ENCODE data around the gene KCNN3. TPM values are rescaled to one million over a fixed set of nuclear protein-coding genes. Genes with fewer than 3 reads are reported as not detected.
A peak's percentile ranks its signal among the peaks of the same experiment; 100 is the strongest.

The KCNN3 gene
- total and polyA plus RNA-seq, 2 donors (not counting 1 experiment from before 2014, with no cell fraction given), result 0.17 to 0.82 TPM

DNA sequence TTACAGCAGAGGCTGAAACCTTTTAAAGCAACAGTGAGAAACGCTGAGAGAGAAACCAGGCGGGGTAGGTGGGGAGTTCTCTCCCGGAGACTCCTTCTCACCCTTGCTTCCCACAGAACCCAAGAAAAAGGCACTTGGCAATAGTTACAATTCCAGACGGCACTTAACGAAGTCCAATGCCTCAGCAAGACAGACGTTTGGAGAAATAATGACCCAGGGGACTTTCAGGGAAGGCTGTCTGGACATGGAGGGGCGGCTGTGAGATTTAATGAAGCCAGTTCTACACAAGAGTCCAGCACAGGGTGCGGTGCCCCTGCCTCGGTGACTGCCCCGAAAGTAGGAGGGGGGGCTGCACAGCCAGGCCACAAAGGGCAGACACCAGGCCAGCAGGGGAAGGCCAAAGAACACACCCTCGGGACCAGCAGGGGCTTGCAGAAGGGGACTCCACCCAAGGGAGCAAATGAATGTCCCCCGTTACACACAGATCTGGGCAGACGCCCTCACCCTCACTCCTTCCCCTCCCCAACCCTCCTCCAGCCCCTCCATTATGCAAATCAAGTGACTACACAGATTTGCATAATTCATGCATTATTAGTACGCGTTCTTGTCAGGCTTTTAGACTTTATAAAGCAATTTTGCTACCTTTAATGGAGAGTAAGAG lies 26.3 kb downstream of the KCNN3 start:
- Histone ChIP-seq H3K79me2 (ENCODE audit: control insufficient read depth, insufficient read depth, low read length) (no peaks in the 10 kb centered on the region), H3K9ac (ENCODE audit: low read length) (no peak overlapping the region), H3K27ac (ENCODE audit: low read length in 2 of 2) (no peak overlapping the region), H3K4me3 (ENCODE audit: control extremely low read depth in 1 of 5, extremely low read depth in 1 of 5, insufficient read depth in 1 of 5, low read depth in 2 of 5, low read length in 4 of 5) (no peak overlapping the region), H3K4me2 (replicated peaks; ENCODE audit: low read depth, low read length, poor library complexity, severe bottlenecking) (peak overlapping the region; percentile 2), H4K20me1 (ENCODE audit: control insufficient read depth, insufficient read depth, low read length, poor library complexity, severe bottlenecking) (no peaks in the 10 kb centered on the region), H3K4me1 (ENCODE audit: control insufficient read depth in 2 of 2, insufficient read depth in 2 of 2, low read length in 2 of 2) (peaks cover 0 to 9% of the 10 kb centered on the region in 2 donors), H3K27me3 (replicated peaks in 1 of 4; ENCODE audit: control extremely low read depth in 1 of 4, control insufficient read depth in 3 of 4, insufficient read depth in 4 of 4, low read length in 3 of 4) (peaks cover 0 to 4% (median 0%) of the 10 kb centered on the region in 4 experiments), H2AFZ (ENCODE audit: insufficient read depth, low read depth, low read length, poor library complexity, severe bottlenecking) (no peak overlapping the region), H3K36me3 (replicated peaks in 1 of 2; ENCODE audit: control extremely low read depth in 1 of 2, control insufficient read depth in 1 of 2, extremely low read depth in 1 of 2, insufficient read depth in 2 of 2, low read length in 1 of 2) (no peaks in the 10 kb centered on the region), H3K9me3 (ENCODE audit: control extremely low read depth in 1 of 3, control insufficient read depth in 2 of 3, insufficient read depth in 1 of 3, low read length in 2 of 3) (no peaks in the 10 kb centered on the region)
- intact Hi-C loops (cut with micrococcal nuclease), result no loop called here
- CTCF ChIA-PET, result no interaction called here
- TF ChIP-seq, protein P1, sequence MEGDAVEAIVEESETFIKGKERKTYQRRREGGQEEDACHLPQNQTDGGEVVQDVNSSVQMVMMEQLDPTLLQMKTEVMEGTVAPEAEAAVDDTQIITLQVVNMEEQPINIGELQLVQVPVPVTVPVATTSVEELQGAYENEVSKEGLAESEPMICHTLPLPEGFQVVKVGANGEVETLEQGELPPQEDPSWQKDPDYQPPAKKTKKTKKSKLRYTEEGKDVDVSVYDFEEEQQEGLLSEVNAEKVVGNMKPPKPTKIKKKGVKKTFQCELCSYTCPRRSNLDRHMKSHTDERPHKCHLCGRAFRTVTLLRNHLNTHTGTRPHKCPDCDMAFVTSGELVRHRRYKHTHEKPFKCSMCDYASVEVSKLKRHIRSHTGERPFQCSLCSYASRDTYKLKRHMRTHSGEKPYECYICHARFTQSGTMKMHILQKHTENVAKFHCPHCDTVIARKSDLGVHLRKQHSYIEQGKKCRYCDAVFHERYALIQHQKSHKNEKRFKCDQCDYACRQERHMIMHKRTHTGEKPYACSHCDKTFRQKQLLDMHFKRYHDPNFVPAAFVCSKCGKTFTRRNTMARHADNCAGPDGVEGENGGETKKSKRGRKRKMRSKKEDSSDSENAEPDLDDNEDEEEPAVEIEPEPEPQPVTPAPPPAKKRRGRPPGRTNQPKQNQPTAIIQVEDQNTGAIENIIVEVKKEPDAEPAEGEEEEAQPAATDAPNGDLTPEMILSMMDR (IDR thresholded peaks at IDR 0.05), result no peak
- TF ChIP-seq EZH2 (IDR thresholded peaks at IDR 0.05; ENCODE audit: borderline replicate concordance, insufficient read depth, low read depth, low read length, poor library complexity, severe bottlenecking), result no peak
- Mint-ChIP-seq H3K4me1 (peaks cover 13% of the 10 kb centered on the region), H3K27ac (no peak overlapping the region), H3K9me3 (ENCODE audit: insufficient read depth) (no peaks in the 10 kb centered on the region), H3K4me3 (no peak overlapping the region), H3K27me3 (peaks cover 23% of the 10 kb centered on the region)
- ATAC-seq (ENCODE audit: low read depth) (peak; percentile 41), DNase-seq (no peak)
- POLR2A ChIA-PET, result no interaction called here
- WGBS (ENCODE audit: insufficient coverage), result 69% methylated on average over 11 of the region's 15 CpGs

DNA sequence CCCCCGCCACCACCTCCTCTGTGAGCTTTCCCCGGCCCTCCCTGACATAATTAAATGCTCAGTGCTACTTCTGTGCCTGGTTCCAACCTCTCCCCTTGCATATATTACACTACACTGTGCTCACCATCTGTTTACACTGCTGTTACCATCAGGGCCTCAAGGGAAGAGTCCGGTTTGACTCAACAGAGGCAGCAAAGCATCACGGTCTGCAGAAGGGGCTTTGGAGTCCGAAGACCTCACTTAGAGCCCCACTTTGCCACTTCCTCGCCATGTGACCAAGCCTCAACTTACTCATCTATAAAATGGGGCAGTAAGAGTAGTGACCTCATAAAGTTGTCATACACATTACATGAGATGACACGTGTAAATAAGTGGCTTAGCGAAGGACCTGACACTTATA lies 27.4 kb downstream of the KCNN3 start:
- peaks cover 0 to 14% of the 10 kb centered on the region in 2 donors for H3K4me1 ChIP-seq (ENCODE audit: control insufficient read depth in 2 of 2, insufficient read depth in 2 of 2, low read length in 2 of 2)
- WGBS (ENCODE audit: insufficient coverage), result 39% methylated on average over 3 of the region's 8 CpGs
- Mint-ChIP-seq H3K4me3 (no peak overlapping the region), H3K27me3 (peaks cover 22% of the 10 kb centered on the region), H3K9me3 (ENCODE audit: insufficient read depth) (no peaks in the 10 kb centered on the region), H3K4me1 (peaks cover 19% of the 10 kb centered on the region), H3K27ac (no peak overlapping the region)
- no peak overlapping the region for H3K27ac ChIP-seq (ENCODE audit: low read length in 2 of 2)
- CTCF ChIA-PET, result no interaction called here
- no peak overlapping the region for H2AFZ ChIP-seq (ENCODE audit: insufficient read depth, low read depth, low read length, poor library complexity, severe bottlenecking)
- H3K36me3 ChIP-seq (replicated peaks in 1 of 2; ENCODE audit: control extremely low read depth in 1 of 2, control insufficient read depth in 1 of 2, extremely low read depth in 1 of 2, insufficient read depth in 2 of 2, low read length in 1 of 2), result no peaks in the 10 kb centered on the region
- peaks cover 0 to 6% (median 0%) of the 10 kb centered on the region in 4 experiments for H3K27me3 ChIP-seq (replicated peaks in 1 of 4; ENCODE audit: control extremely low read depth in 1 of 4, control insufficient read depth in 3 of 4, insufficient read depth in 4 of 4, low read length in 3 of 4)
- no peak overlapping the region for H3K4me2 ChIP-seq (replicated peaks; ENCODE audit: low read depth, low read length, poor library complexity, severe bottlenecking)
- H3K9ac ChIP-seq (ENCODE audit: low read length), result no peak overlapping the region
- ATAC-seq (ENCODE audit: low read depth) (no peak), DNase-seq (no peak)
- POLR2A ChIA-PET, result no interaction called here
- TF ChIP-seq, protein P1 (IDR thresholded peaks at IDR 0.05), result no peak
- TF ChIP-seq EZH2 (IDR thresholded peaks at IDR 0.05; ENCODE audit: borderline replicate concordance, insufficient read depth, low read depth, low read length, poor library complexity, severe bottlenecking), result no peak
- no peaks in the 10 kb centered on the region for H3K79me2 ChIP-seq (ENCODE audit: control insufficient read depth, insufficient read depth, low read length)
- no peak overlapping the region for H3K4me3 ChIP-seq (ENCODE audit: control extremely low read depth in 1 of 5, extremely low read depth in 1 of 5, insufficient read depth in 1 of 5, low read depth in 2 of 5, low read length in 4 of 5)
- intact Hi-C loops (cut with micrococcal nuclease), result no loop called here
- no peaks in the 10 kb centered on the region for H3K9me3 ChIP-seq (ENCODE audit: control extremely low read depth in 1 of 3, control insufficient read depth in 2 of 3, insufficient read depth in 1 of 3, low read length in 2 of 3)
- H4K20me1 ChIP-seq (ENCODE audit: control insufficient read depth, insufficient read depth, low read length, poor library complexity, severe bottlenecking), result no peaks in the 10 kb centered on the region

Data from B cell (primary cell).